Hippocampal formation (tissue), 2 donors: ENCODE measurements around the gene KATNB1.

ENCODE experiments used
- DNase-seq, 2 donors: peaks; one replicate each; lab custom pipeline; 2025; lab: John Stamatoyannopoulos, UW

Gene KATNB1, protein sequence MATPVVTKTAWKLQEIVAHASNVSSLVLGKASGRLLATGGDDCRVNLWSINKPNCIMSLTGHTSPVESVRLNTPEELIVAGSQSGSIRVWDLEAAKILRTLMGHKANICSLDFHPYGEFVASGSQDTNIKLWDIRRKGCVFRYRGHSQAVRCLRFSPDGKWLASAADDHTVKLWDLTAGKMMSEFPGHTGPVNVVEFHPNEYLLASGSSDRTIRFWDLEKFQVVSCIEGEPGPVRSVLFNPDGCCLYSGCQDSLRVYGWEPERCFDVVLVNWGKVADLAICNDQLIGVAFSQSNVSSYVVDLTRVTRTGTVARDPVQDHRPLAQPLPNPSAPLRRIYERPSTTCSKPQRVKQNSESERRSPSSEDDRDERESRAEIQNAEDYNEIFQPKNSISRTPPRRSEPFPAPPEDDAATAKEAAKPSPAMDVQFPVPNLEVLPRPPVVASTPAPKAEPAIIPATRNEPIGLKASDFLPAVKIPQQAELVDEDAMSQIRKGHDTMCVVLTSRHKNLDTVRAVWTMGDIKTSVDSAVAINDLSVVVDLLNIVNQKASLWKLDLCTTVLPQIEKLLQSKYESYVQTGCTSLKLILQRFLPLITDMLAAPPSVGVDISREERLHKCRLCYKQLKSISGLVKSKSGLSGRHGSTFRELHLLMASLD

DNA sequence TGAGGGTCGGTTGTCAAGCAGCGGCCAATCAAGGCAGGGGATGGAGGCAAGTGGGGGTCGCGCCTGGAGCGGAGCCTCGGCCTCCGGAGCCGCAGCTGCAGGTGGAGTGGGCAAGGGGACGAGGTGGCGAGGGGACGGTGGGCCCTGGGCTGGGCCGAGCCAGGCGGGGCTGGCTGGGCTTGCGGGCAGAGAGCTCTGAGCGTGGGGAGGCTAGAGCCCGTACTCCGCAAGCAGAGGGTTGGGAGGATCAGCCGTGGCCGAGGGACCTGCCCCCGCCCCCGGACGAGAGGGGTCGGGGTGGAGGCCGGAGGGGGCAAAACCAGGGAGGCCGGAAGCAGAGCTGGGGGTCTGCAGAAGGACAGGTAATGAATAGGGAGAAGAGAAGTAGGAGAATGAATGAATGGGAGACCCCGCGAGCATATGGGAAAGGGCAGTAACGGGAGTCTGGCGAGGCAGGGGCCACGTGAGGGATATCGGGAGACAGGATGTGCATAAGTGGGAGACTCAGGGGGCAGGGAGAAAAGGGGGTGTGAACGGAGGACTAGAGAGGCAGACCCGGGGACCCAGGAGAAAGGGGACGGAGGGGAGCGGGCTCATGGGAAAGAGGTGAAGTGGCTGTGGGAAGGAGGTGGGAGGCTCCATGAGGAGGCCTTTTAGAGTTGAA lies at the start of gene KATNB1:
KATNB1 (plus strand) TSS at position 16 of the 664 bp plus-strand sequence. CDS start 1,474 bp downstream, outside the sequence.
- DNase-seq = no peak

DNA sequence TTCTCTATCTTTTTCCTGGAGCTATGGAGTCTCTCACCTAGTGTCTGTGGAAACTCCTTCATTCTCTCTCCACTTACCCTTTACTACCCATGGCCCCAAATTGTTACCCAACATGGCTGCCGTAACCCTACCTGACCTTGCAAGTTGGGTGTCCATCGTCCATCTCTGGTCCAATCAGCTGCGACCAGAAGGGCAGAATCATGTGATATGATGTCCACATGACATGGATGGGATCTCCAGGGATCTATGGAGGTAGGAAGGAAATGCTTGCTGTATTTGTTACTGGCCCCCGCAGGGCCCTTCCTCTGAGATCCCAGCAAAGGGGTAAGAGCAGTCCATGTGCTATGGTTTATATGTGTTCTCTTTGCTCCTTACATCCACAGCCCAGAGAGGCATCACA lies 49.0 kb upstream of the KATNB1 start:
- DNase-seq = no peak

DNA sequence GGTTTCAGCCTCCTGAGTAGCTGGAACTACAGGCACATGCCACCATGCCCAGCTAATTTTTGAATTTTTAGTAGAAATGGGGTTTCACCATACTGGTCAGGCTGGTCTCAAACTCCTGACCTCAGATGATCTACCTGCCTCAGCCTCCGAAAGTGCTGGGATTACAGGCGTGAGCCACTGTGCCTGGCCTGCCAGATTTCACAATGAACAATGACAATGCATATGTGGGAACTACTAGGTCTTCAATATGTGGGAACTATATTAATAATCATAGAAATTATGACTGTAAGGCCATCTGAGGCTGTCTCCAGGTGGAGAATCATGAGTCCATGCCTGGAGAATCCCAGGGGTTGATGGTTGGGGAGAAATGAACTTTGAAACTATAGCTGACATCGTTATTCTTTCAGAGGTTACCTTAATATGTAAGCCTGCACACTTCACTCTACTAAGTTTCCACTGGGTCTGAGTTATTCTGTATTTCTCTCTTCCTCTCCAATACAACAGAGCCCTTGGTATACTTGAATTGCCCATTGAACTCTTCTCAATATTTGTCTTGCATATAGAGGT lies 48.1 kb upstream of the KATNB1 start:
- DNase-seq = no peak

DNA sequence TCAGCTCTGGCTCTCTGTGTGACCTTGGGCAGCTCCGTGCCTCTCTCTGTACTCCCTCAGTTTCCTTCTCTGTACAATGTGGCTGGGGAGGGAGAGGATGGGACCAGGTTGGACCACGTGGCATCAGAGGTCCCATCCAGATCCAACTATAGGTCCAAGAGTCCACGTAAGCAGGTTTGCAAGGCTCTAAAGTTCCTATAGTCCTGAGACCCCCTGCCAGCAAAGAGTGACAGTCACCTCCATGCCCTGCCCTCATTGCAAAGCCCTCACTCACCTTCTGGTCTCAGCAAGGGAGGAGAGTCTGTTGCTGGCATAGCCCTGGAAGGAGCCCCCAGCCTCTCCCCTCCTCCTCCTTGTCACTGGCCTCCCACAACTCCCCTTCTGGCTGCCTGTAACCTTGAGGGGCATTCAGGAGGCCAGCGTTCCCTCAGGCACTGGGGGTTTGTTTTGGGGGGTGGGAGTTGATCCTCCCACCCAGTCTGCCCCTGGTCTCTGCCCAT lies 47.0 kb upstream of the KATNB1 start:
- no peak for DNase-seq

DNA sequence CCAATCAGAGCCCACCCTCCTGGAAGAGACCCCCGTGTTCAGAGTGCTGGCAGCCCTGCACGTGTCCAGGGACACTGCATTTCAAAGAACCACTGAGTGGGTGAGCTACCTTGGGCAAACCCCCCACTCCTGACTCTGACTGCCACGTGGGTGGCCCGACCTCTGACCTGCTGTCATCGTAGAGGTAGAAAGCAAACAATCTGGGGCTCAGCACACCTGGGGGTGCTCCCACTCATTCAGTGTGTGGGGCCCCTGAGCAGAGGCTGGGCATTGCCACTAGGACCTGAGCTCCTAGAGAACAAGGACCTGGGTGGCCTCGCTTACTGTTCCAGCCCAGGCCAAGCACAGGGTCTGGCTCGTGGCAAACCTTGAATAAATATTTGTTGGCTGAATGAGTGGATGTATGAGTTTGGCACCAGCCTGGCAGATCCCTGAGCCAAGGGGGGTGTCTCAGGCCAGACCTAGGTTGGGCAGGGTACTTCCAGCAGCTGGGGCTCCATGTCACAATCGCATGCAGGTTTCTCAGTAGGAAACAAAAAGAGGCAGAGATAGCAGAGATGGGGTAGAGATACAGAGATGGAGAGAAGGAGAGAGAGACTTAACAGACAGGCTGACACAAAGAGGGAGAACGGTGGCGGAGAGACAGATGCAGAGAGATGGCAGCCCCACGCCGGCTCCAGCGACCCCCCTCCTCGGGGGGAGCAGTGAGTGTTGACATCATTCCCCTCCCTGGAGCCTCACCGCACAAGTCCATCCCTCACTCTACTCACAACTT lies 46.4 kb upstream of the KATNB1 start:
- no peak for DNase-seq

DNA sequence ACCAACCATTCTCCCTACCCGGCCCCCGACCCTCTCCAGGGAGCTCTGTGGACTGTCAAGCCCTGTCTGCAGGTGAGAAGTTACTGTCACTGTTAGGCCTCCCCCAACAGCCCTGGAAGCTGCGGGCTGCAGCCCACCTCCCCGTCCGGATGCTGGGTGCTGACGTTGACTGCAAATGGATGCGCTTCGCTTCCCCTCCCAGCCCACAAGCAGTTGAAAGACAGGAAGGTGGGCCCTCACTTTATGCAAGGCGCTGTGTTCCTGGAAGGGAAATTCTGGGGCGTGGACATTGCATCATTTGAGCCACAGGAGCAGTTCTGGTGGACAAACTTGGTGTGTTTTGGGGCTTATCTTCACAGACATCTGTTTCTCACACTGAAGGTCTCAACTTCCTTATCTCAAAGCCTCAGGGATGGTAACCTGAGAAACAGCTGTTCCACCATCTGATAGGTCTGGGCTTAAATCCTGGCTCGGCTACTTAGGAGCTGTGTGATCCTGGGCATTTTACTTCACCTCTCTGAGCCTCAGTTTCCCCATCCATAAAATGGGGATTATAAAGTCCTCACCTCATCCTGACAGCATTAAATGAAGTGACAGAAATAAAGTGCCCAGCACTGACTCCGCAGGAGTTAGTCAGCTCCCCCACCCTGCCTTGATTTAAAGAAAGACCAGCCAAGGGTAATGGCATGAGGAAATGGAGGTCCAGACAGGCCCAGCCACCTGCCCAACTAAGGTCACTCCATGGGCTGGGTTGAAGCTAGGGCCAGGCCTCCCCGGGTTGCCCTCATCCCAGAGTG lies 45.6 kb upstream of the KATNB1 start:
- no peak for DNase-seq

DNA sequence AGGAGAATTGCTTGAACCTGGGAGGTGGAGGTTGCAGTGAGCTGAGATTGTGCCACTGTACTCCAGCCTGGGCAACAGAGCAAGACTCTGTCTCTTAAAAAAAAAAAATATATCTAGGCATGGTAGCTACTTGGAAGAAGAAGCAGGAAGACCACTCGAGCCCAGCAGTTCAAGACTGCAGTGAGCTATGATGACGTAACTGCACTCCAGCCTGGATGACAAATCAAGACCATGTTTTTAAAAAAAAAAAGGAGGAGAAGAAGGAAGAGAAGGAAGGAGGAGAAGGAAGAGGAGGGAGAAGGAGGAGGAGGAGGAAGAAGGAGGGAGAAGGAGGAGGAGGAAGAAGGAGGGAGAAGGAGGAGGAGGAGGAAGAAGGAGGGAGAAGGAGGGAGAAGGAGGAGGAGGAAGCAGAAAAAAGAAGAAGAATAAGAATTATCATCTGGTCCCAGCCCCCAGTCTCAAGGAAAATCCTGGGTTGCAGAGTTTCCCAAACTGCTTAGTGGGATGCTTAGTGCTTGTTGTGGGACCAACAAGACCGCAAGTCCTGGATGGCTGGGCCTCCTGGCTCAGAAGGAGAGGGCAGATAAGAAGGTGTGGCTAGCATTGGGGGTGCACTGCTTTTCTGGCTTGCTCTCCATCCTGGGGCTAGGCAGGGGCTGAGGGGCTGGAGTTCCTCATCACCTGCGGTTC lies 44.6 kb upstream of the KATNB1 start:
- DNase-seq = no peak

DNA sequence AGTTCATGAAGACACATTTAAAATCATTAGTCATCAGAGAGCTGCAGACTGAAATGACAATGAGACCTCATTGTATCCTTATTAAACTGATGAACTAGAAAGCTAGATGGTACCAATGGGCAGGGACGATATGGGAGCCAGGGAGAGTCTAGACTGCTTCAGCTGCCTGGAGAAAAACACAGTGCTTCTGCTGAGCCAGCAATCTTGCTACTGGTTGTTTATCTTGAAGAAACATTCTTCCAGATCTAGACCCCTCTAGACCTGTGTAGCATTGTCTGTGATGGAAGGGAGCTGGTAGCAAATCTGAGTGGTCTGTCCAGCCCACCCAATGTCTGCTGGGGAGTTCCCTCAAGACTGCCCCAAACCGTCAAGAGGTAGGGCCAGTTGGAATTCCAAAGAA lies 42.9 kb upstream of the KATNB1 start:
- DNase-seq = no peak

DNA sequence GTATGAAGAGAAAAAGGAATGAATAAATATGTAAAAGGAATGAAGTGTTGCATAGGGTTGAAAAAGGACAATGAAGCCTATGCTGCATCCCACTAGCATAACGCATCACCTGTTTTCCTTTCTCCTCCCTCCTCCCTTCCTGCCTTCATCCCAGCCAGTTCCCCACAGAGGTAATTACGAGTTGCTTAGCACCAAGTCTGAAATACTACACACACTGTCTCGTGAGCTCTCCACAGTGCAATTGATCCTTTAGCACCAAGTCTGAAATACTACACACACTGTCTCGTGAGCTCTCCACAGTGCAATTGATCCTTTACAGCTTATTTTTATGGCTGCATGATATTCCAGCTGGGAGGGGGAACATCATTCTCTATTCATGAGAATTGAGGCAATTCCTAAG lies 42.0 kb upstream of the KATNB1 start:
- no peak for DNase-seq

DNA sequence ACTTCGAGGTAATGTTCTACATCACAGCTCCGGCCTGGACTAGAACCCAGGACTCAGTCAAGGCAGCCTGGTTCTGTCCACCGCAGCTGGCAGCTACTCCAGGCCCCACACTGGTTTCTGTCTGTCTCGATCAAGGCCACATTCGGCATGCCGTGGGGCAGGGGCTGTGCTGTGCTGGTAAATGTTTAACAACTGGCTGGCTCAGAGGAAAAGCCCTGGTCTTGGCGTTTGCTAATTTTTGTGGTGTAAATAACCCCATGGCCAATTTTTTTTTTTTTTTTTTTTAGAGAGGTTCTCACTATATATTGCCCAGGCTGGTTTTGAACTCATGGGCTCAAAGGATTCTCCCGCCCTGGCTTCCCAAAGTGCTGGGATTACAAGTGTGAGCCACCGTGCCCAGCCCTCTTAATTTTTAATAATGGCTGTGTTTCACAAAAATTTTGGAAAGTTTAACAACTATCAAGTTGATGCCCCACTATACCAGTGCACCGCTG lies 41.3 kb upstream of the KATNB1 start:
- no peak for DNase-seq

DNA sequence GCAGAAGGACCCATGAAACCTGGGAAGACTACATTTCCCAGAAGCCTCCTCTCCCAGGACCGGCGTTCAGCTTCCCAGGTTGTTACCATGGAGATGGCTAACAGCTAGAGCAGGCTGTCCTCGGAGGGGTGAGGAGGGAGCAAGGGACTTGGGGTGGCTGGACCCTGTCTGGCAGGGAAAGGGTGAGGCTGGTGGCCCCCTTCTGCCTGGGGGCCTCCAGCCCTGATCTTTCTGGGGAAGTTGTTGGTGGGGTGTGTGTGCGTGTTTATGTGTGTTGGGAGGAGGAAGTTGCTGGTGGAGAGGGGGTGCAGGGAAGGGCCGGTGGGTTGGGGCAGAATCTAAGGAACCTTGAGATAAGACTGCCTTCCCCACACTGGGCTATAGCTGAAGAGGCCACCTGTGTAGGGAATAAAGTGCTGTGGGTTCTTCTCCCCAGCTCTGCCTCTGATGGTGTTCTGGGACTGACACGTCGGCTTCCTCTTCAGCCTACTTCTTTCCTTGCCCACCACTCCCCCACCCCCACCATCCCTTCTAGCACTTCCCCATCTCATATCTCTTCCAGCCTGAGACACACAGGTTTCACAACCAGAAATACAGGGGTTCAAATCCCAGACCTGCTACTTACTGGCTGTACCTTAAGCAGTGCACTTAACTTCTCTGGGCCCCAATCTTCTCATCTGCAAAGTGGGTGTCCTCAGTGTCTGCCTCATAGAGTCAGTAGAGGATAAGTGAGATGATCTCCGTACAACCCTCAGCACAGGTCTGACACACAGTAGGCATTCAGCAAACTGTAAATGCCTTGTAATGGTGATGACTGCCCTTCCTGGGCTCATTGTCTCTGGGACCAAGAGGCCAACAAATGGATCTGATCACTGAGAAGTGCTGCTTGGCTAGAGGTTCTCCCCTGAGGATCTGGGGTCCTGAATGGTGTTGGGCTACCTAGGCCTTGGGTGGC lies 40.6 kb upstream of the KATNB1 start, which contains the start of gene DRC7:
DRC7 (plus strand) TSS at position 82 of the 955 bp plus-strand sequence. CDS start 3,144 bp downstream, outside the sequence.
- peak; percentile 31 to 57 for DNase-seq

DNA sequence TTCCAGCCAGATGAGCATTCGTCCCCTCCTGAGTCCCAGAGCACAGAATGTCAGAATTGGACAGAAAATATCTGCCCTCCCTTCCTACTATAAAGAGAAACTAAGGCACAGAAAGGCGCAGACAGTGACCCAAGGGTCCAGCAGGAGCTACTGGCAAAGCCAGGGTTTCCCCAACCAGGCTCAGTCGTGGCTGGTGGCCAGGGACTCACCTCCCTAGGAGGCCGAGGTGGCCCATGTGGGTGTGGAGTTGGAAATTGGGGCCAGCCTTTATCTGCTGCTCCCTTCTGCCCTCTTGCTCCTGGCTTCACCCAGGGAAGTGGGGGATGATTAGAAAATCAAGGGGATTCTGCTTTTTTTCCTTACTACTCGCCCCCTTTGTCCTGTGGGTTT lies 39.9 kb upstream of the KATNB1 start:
- no peak for DNase-seq

DNA sequence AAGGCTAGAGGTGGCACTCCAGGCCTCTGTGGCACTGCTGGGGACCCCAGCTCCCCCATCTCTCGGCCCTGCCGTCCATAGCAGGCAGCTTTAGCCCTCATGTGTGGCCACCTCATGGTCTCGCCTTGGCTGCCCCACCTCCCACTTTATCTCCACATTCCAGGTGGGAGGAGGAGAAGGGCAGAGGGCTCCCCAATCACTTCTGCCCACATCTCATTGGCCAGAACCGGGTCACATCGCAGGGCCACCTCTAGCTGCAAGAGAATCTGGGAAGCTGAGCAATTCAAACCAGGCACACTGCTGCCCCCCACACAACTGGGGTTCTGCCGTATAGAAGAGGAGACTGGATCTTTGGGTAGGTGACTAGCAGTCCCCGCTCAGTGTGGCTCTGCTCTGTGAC lies 39.3 kb upstream of the KATNB1 start:
- DNase-seq = no peak

DNA sequence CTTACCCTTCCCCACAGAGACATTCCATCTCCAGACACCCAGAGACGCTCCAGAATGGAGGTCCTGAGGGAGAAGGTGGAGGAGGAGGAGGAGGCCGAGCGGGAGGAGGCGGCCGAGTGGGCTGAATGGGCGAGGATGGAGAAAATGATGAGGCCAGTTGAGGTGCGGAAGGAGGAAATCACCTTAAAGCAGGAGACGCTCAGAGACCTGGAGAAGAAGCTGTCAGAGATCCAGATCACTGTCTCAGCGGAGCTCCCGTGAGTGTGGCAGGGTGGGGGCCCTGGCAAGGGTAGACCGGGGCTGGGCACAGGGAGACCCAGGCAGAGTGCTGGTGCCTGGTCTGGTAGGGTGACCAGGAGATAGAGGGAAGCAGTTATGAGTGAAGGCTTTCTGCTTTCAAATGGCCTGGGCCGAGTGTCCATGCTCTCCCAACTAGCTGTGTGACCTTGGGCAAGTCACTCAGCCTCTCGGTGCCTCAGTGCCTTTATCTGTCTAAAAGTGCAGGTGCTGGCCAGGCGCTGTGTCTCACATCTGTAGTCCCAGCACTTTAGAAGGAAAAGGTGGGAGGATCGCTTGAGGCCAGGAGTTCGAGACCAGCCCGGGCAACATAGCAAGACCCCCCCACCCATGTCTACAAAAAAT lies 37.6 kb upstream of the KATNB1 start:
- no peak for DNase-seq

DNA sequence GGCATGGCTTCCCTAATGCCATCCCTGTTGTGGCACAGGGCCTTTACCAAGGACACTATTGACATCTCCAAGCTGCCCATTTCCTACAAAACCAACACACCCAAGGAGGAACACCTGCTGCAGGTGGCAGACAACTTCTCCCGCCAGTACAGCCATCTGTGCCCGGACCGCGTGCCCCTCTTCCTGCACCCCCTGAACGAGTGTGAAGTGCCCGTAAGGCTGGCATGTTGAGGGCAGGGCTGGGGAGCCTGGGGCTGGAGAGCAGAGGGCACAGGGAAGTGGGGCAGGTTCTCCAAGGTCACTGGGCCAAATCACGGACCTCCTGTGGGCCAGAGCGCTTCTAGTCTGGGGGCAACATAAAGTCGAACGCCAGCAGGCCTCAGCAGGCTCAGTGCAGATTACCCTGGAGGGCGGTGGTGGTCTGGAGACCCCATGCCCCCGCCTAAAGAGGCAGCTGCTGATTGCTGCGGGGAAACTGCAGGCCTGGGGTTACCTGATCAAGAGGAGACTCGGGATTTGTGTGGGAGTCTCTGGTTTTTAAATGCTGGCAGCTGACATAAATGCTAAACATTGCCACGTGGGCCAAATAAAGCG lies 36.7 kb upstream of the KATNB1 start:
- DNase-seq = no peak

DNA sequence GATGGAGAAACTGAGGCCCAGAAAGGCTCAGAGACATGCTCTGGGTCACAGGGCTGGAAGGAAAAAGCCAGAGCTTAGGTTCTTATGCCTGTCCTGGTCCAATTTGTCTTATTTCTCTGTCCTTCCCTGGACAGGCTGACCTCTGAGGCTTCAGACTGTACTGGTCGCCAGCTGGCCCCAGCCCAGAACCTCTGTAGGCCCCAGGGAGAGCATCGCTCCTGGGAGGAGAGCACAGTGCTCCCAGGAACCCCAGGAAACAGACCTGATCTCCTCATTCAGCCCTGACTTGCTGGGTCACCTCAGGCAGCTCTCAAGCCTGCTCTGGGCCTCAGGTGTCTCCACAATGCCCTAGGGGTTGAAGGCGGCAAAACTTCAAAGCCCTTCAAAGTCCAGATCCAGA lies 36.1 kb upstream of the KATNB1 start:
- DNase-seq = no peak

DNA sequence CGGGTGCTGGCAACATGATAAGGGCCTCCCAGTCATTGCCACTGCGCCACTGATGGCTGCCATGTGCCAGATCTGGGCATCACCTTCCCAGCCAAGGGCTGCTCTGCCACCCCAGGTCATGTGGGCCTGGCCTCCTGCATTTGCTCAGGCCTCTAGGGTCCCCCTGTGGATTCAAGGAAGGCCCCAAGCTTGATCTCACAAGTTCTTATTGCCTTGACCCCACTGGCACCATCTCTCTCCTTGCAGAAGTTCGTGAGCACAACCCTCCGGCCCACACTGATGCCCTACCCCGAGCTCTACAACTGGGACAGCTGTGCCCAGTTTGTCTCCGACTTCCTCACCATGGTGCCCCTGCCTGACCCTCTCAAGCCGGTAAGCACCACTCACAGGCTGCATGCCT lies 35.7 kb upstream of the KATNB1 start:
- DNase-seq = no peak
